Activated CD4-positive, alpha-beta memory T cell treated with anti-CD3 and anti-CD28 coated beads, Interleukin-2, amount 10 ng/mL, durations not matched to agents 7 days and 5 days (primary cell): ENCODE data around the gene PEG3. TPM values are rescaled to one million over a fixed set of nuclear protein-coding genes. Genes with fewer than 3 reads are reported as not detected.

ENCODE experiments used
- CTCF ChIA-PET: fragments of 350-600 bp; sonication (Branson Sonifier 250); formaldehyde crosslinking; loops from one replicate; lab custom pipeline; 2021; ENCODE audit warnings: antibody characterized with exemption, inconsistent platforms; lab: Charles Lee
- POLR2A ChIA-PET: fragments of 350-600 bp; sonication (Branson Sonifier 250); formaldehyde crosslinking; loops from one replicate; lab custom pipeline; 2021; ENCODE audit warnings: antibody characterized with exemption; lab: Charles Lee
- DNase-seq: peaks from one replicate; pipeline ENCODE4 v3.0.0-alpha.2; 2020
- H3K27ac Mint-ChIP-seq: one replicate; pipeline ENCODE4 v1.8.0; 2021; ENCODE audit warnings: mild to moderate bottlenecking, mixed read lengths
- H3K27me3 Mint-ChIP-seq: one replicate; pipeline ENCODE4 v1.8.0; 2021; ENCODE audit warnings: mixed read lengths
- H3K36me3 Mint-ChIP-seq: one replicate; pipeline ENCODE4 v1.8.0; 2021; ENCODE audit warnings: low read depth, mixed read lengths
- H3K4me1 Mint-ChIP-seq: one replicate; pipeline ENCODE4 v1.8.0; 2021; ENCODE audit warnings: mixed read lengths
- H3K4me3 Mint-ChIP-seq: one replicate; pipeline ENCODE4 v1.8.0; 2021; ENCODE audit warnings: mild to moderate bottlenecking, mixed read lengths
- H3K9me3 Mint-ChIP-seq: one replicate; pipeline ENCODE4 v1.8.0; 2021; ENCODE audit warnings: mixed read lengths
- total RNA-seq, 2 experiments: library from RNA; stranded (reverse); gene quantifications; one replicate each; pipeline ENCODE4 v1.2.3, GENCODE V29; 2021

The PEG3 gene
- not detected for total RNA-seq

- Mint-ChIP-seq H3K36me3 (peaks cover 19% of the 10 kb centered on the region), H3K27me3 (peaks cover 2% of the 10 kb centered on the region), H3K9me3 (peaks cover 40% of the 10 kb centered on the region), H3K27ac (peak within 1 kb of the TSS; percentile 0), H3K4me3 (no peak within 1 kb of the TSS), H3K4me1 (peaks cover 2% of the 10 kb centered on the region)
- ChIA-PET CTCF (no interaction called here), POLR2A (no interaction called here)
- no peak for DNase-seq
Measured at GRCh38 chr19:56840451-56841192, at the start of gene PEG3, which contains the start of gene ZIM2. TSS of gene PEG3 (minus strand) at chr19:56840726. CDS start at chr19:56824655, 16,071 bp downstream. TSS of gene ZIM2 (minus strand) at chr19:56840726. CDS start at chr19:56824277, 16,449 bp downstream.

- Mint-ChIP-seq H3K27me3 (no peaks in the 10 kb centered on the region), H3K4me1 (no peaks in the 10 kb centered on the region), H3K4me3 (no peak overlapping the region), H3K36me3 (peaks cover 4% of the 10 kb centered on the region), H3K9me3 (peaks cover 54% of the 10 kb centered on the region), H3K27ac (no peak overlapping the region)
- no peak for DNase-seq
- ChIA-PET POLR2A (no interaction called here), CTCF (no interaction called here)
Measured at GRCh38 chr19:56885173-56885985, 44.9 kb upstream of the PEG3 start.

- H3K4me1 Mint-ChIP-seq: no peaks in the 10 kb centered on the region
- H3K27me3 Mint-ChIP-seq: no peaks in the 10 kb centered on the region
- DNase-seq: no peak
- POLR2A ChIA-PET: no interaction called here
- peaks cover 3% of the 10 kb centered on the region for H3K36me3 Mint-ChIP-seq
- H3K4me3 Mint-ChIP-seq: no peak overlapping the region
- H3K27ac Mint-ChIP-seq: no peak overlapping the region
- H3K9me3 Mint-ChIP-seq: peaks cover 52% of the 10 kb centered on the region
- CTCF ChIA-PET: no interaction called here
Measured at GRCh38 chr19:56884441-56884840, 43.9 kb upstream of the PEG3 start.

- no peak overlapping the region for H3K27ac Mint-ChIP-seq
- ChIA-PET CTCF (no interaction called here), POLR2A (no interaction called here)
- no peaks in the 10 kb centered on the region for H3K27me3 Mint-ChIP-seq
- H3K36me3 Mint-ChIP-seq: peaks cover 3% of the 10 kb centered on the region
- no peaks in the 10 kb centered on the region for H3K4me1 Mint-ChIP-seq
- no peak for DNase-seq
- H3K4me3 Mint-ChIP-seq: no peak overlapping the region
- peaks cover 40% of the 10 kb centered on the region for H3K9me3 Mint-ChIP-seq
Measured at GRCh38 chr19:56880592-56881190, 40.2 kb upstream of the PEG3 start.

GRCh38 chr19:56877069-56877715 is 36.7 kb upstream of the PEG3 start:
- Mint-ChIP-seq H3K9me3 (peaks cover 46% of the 10 kb centered on the region), H3K27ac (no peak overlapping the region), H3K27me3 (no peaks in the 10 kb centered on the region), H3K4me1 (no peaks in the 10 kb centered on the region), H3K36me3 (peaks cover 4% of the 10 kb centered on the region), H3K4me3 (no peak overlapping the region)
- no peak for DNase-seq
- ChIA-PET POLR2A (no interaction called here), CTCF (no interaction called here)

GRCh38 chr19:56875717-56876116 is 35.2 kb upstream of the PEG3 start:
- H3K4me1 Mint-ChIP-seq: no peaks in the 10 kb centered on the region
- peaks cover 47% of the 10 kb centered on the region for H3K9me3 Mint-ChIP-seq
- H3K27ac Mint-ChIP-seq: no peak overlapping the region
- DNase-seq: no peak
- H3K36me3 Mint-ChIP-seq: peaks cover 4% of the 10 kb centered on the region
- POLR2A ChIA-PET: no interaction called here
- H3K4me3 Mint-ChIP-seq: no peak overlapping the region
- CTCF ChIA-PET: no interaction called here
- no peaks in the 10 kb centered on the region for H3K27me3 Mint-ChIP-seq

GRCh38 chr19:56874530-56874929 is 34.0 kb upstream of the PEG3 start:
- peaks cover 50% of the 10 kb centered on the region for H3K9me3 Mint-ChIP-seq
- H3K4me1 Mint-ChIP-seq: no peaks in the 10 kb centered on the region
- H3K27ac Mint-ChIP-seq: no peak overlapping the region
- H3K27me3 Mint-ChIP-seq: no peaks in the 10 kb centered on the region
- CTCF ChIA-PET: interaction anchor here (0.6 kb wide), 1 partner anchor 33 kb away, joined by 3 read pairs; no protein-coding TSS in a partner anchor
- no peak overlapping the region for H3K4me3 Mint-ChIP-seq
- POLR2A ChIA-PET: no interaction called here
- H3K36me3 Mint-ChIP-seq: peaks cover 4% of the 10 kb centered on the region
- DNase-seq: no peak

- no peak for DNase-seq
- ChIA-PET POLR2A (no interaction called here), CTCF (no interaction called here)
- H3K4me1 Mint-ChIP-seq: no peaks in the 10 kb centered on the region
- H3K4me3 Mint-ChIP-seq: no peak overlapping the region
- H3K36me3 Mint-ChIP-seq: peaks cover 4% of the 10 kb centered on the region
- no peaks in the 10 kb centered on the region for H3K27me3 Mint-ChIP-seq
- H3K27ac Mint-ChIP-seq: no peak overlapping the region
- peaks cover 51% of the 10 kb centered on the region for H3K9me3 Mint-ChIP-seq
Measured at GRCh38 chr19:56873493-56873892, 33.0 kb upstream of the PEG3 start.

- no peak for DNase-seq
- CTCF ChIA-PET: no interaction called here
- H3K36me3 Mint-ChIP-seq: no peaks in the 10 kb centered on the region
- POLR2A ChIA-PET: no interaction called here
- no peaks in the 10 kb centered on the region for H3K27me3 Mint-ChIP-seq
- no peaks in the 10 kb centered on the region for H3K4me1 Mint-ChIP-seq
- H3K9me3 Mint-ChIP-seq: peaks cover 59% of the 10 kb centered on the region
- H3K27ac Mint-ChIP-seq: no peak overlapping the region
- H3K4me3 Mint-ChIP-seq: no peak overlapping the region
Measured at GRCh38 chr19:56869886-56870285, 29.4 kb upstream of the PEG3 start.

- H3K4me1 Mint-ChIP-seq: no peaks in the 10 kb centered on the region
- peaks cover 51% of the 10 kb centered on the region for H3K9me3 Mint-ChIP-seq
Measured at GRCh38 chr19:56868446-56868845, 27.9 kb upstream of the PEG3 start.

GRCh38 chr19:56866538-56866937 is 26.0 kb upstream of the PEG3 start:
- Mint-ChIP-seq H3K27ac (no peak overlapping the region), H3K4me1 (no peaks in the 10 kb centered on the region), H3K27me3 (no peaks in the 10 kb centered on the region), H3K4me3 (no peak overlapping the region), H3K36me3 (no peaks in the 10 kb centered on the region), H3K9me3 (peaks cover 51% of the 10 kb centered on the region)
- POLR2A ChIA-PET: no interaction called here
- no peak for DNase-seq
- CTCF ChIA-PET: no interaction called here

More at GRCh38 chr19:56868446-56868845, 27.9 kb upstream of the PEG3 start:
- DNase-seq: no peak
- CTCF ChIA-PET: no interaction called here
- H3K27me3 Mint-ChIP-seq: no peaks in the 10 kb centered on the region
- POLR2A ChIA-PET: no interaction called here
- H3K4me3 Mint-ChIP-seq: no peak overlapping the region
- H3K27ac Mint-ChIP-seq: no peak overlapping the region
- no peaks in the 10 kb centered on the region for H3K36me3 Mint-ChIP-seq

- ChIA-PET CTCF (no interaction called here), POLR2A (no interaction called here)
- Mint-ChIP-seq H3K36me3 (no peaks in the 10 kb centered on the region), H3K27me3 (no peaks in the 10 kb centered on the region), H3K4me1 (no peaks in the 10 kb centered on the region), H3K9me3 (peaks cover 42% of the 10 kb centered on the region), H3K27ac (no peak overlapping the region), H3K4me3 (no peak overlapping the region)
- no peak for DNase-seq
Measured at GRCh38 chr19:56864443-56865125, 24.1 kb upstream of the PEG3 start.
